ENCODE measurements around the gene PLA2G3. TPM values are rescaled to one million over a fixed set of nuclear protein-coding genes. Genes with fewer than 3 reads are reported as not detected.

PLA2G3 gene
- total and polyA plus RNA-seq, 2 experiments from 2014 or later: 1.1 to 7.3 TPM

GRCh38 chr22:31103111-31103510 is 37.2 kb downstream of the PLA2G3 start:
- Histone ChIP-seq H3K9me3 (ENCODE audit: low read depth) (no peaks in the 10 kb centered on the region), H3K27me3 (no peaks in the 10 kb centered on the region), H3K27ac (peak overlapping the region; percentile 23), H3K4me3 (no peak overlapping the region), H3K36me3 (no peaks in the 10 kb centered on the region), H3K4me1 (ENCODE audit: low read depth) (peaks cover 7% of the 10 kb centered on the region)
- TF ChIP-seq, protein P1, sequence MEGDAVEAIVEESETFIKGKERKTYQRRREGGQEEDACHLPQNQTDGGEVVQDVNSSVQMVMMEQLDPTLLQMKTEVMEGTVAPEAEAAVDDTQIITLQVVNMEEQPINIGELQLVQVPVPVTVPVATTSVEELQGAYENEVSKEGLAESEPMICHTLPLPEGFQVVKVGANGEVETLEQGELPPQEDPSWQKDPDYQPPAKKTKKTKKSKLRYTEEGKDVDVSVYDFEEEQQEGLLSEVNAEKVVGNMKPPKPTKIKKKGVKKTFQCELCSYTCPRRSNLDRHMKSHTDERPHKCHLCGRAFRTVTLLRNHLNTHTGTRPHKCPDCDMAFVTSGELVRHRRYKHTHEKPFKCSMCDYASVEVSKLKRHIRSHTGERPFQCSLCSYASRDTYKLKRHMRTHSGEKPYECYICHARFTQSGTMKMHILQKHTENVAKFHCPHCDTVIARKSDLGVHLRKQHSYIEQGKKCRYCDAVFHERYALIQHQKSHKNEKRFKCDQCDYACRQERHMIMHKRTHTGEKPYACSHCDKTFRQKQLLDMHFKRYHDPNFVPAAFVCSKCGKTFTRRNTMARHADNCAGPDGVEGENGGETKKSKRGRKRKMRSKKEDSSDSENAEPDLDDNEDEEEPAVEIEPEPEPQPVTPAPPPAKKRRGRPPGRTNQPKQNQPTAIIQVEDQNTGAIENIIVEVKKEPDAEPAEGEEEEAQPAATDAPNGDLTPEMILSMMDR (IDR thresholded peaks at IDR 0.05; ENCODE audit: low read depth, low read length): no peak
- DNase-seq (ENCODE audit: low read depth in 1 of 2, low spot score in 1 of 2): no peak

DNA sequence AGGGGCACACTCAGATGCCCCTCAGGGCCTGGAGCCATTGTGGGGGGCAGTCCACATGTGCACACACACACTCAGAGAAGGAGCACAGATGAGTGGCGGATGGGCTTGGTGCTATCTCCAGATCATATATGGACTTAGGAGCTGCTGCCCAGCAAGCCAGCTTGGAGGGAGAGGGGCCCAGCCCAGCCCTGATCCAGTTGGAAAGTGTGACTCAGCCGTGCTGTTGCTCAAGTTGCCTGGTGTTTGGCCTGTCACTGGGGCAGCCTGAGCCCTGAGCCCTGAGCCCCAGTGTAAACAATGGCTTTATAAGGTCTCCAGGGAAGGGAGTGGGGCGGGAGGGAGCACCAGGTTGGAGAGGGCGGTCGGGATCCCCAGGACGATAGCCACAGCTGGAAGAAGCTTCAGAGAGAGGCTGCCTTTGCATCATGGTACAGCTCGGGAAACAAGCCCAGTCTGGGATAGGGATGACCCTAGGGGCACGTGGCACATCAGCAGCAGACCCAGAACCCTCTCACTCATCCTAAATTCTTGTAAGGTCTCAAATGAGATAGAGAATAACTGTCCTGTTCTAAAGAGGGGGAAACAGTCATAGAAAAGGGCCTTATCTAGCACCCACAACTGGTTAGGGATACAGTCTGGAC is 37.7 kb downstream of the PLA2G3 start:
- DNase-seq (ENCODE audit: low read depth in 1 of 2, low spot score in 1 of 2): peak in 1 of 2 donors; percentile 97
- TF ChIP-seq, protein P1 (IDR thresholded peaks at IDR 0.05; ENCODE audit: low read depth, low read length): no peak
- no peaks in the 10 kb centered on the region for H3K36me3 ChIP-seq

GRCh38 chr22:31100762-31101525 is 39.4 kb downstream of the PLA2G3 start:
- H3K4me1 ChIP-seq (ENCODE audit: low read depth): peaks cover 4% of the 10 kb centered on the region
- TF ChIP-seq, protein P1 (IDR thresholded peaks at IDR 0.05; ENCODE audit: low read depth, low read length): no peak
- H3K27me3 ChIP-seq: no peaks in the 10 kb centered on the region
- H3K36me3 ChIP-seq: no peaks in the 10 kb centered on the region
- no peak overlapping the region for H3K4me3 ChIP-seq
- no peaks in the 10 kb centered on the region for H3K9me3 ChIP-seq (ENCODE audit: low read depth)
- no peak for DNase-seq (ENCODE audit: low read depth in 1 of 2, low spot score in 1 of 2)
- no peak overlapping the region for H3K27ac ChIP-seq

More for the DNA sequence above, 37.7 kb downstream of the PLA2G3 start:
- H3K4me3 ChIP-seq: no peak overlapping the region
- peaks cover 4% of the 10 kb centered on the region for H3K4me1 ChIP-seq (ENCODE audit: low read depth)
- H3K27me3 ChIP-seq: no peaks in the 10 kb centered on the region
- H3K27ac ChIP-seq: peak overlapping the region; percentile 23
- no peaks in the 10 kb centered on the region for H3K9me3 ChIP-seq (ENCODE audit: low read depth)

DNA sequence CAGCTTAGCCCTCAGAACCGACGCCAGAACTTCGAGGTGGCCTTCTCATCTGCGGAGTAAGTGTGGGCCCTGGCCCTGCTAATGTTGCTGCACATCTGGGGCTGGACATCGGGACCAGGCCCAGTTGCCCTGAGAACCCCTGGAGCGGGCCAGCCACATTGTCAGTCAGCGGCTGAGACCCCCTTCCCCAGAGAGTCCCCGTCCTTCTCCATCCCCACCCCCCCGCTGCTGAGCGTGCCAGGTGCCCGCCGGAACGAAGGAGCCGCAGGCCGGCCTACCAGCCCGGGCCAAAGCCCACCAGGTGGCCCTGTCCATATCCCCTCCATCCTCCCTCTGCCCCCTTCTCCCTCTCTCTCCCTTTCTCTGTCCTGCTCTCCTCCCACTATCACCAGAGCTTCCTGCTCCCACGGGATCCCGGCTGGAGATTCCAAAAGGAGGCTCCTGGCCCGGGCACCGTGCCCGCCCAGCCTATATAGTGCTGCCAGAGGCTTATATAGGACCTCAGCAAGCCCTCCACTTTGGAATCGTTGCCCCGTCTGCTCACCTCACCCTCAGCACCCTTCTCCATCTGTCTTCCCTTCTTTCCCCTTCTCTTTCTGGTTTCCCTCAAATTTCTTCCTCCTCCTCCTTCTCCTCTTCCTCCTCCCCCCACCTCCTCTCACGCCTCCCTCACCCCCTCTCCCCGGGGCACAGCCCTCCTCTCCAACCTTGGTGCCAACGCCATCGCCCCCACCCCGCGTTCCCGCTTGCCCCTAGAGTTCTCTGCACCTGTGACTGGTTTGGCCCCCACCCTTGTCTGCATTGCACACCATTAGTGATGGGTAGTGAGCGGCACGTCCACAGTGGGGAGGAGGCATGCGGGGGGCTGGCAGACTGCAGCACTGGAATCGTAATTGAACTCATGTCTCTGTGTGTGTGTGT is 40.2 kb downstream of the PLA2G3 start:
- Histone ChIP-seq H3K27ac (no peak overlapping the region), H3K27me3 (no peaks in the 10 kb centered on the region), H3K9me3 (ENCODE audit: low read depth) (no peaks in the 10 kb centered on the region), H3K4me1 (ENCODE audit: low read depth) (peaks cover 4% of the 10 kb centered on the region), H3K4me3 (no peak overlapping the region), H3K36me3 (no peaks in the 10 kb centered on the region)
- no peak for DNase-seq (ENCODE audit: low read depth in 1 of 2, low spot score in 1 of 2)
- TF ChIP-seq, protein P1 (IDR thresholded peaks at IDR 0.05; ENCODE audit: low read depth, low read length): no peak

GRCh38 chr22:31099386-31099785 is 40.9 kb downstream of the PLA2G3 start:
- no peak overlapping the region for H3K4me3 ChIP-seq
- TF ChIP-seq, protein P1 (IDR thresholded peaks at IDR 0.05; ENCODE audit: low read depth, low read length): no peak
- DNase-seq (ENCODE audit: low read depth in 1 of 2, low spot score in 1 of 2): no peak
- H3K9me3 ChIP-seq (ENCODE audit: low read depth): no peaks in the 10 kb centered on the region
- H3K27ac ChIP-seq: no peak overlapping the region
- no peaks in the 10 kb centered on the region for H3K36me3 ChIP-seq
- peaks cover 4% of the 10 kb centered on the region for H3K4me1 ChIP-seq (ENCODE audit: low read depth)
- no peaks in the 10 kb centered on the region for H3K27me3 ChIP-seq
